ENCODE results near the gene UBE4B. TPM values are rescaled to one million over a fixed set of nuclear protein-coding genes. Genes with fewer than 3 reads are reported as not detected.

Gene UBE4B
- total and polyA plus RNA-seq, 4 donors: 7.5 to 25.5 (median 16.6) TPM

DNA sequence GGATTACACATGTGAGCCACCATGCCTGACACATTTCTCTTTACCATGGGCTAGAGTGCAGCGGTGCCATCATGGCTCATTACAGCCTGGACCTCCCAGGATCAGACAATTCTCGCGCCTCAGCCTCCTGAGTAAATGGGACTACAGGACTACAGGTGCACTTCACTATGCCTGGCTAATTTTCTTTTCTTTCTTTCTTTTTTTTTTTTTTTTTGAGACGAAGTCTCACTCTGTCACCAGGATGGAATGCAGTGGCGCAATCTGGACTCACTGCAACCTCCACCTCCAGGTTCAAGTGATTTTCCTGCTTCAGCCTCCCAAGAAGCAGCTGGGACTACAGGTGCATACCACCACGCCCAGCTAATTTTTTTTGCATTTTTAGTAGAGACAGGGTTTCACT lies 162.8 kb downstream of the UBE4B start:
- Histone ChIP-seq H3K27me3 (ENCODE audit: control insufficient read depth in 4 of 4, insufficient read depth in 4 of 4, low read length in 3 of 4) (no peaks in the 10 kb centered on the region), H3K4me3 (ENCODE audit: low read depth in 1 of 3, low read length in 3 of 3) (no peak overlapping the region), H3K27ac (ENCODE audit: low read depth in 1 of 2, low read length in 2 of 2) (no peak overlapping the region), H3K9ac (ENCODE audit: low read depth in 1 of 2, low read length in 2 of 2) (no peak overlapping the region), H3K36me3 (ENCODE audit: control insufficient read depth in 4 of 4, insufficient read depth in 3 of 4, low read depth in 1 of 4, low read length in 3 of 4) (no peaks in the 10 kb centered on the region), H3K9me3 (ENCODE audit: control insufficient read depth in 4 of 4, low read length in 3 of 4) (no peaks in the 10 kb centered on the region), H3K4me1 (ENCODE audit: control insufficient read depth in 4 of 4, insufficient read depth in 4 of 4, low read length in 3 of 4) (no peaks in the 10 kb centered on the region)
- TF ChIP-seq, protein P1, sequence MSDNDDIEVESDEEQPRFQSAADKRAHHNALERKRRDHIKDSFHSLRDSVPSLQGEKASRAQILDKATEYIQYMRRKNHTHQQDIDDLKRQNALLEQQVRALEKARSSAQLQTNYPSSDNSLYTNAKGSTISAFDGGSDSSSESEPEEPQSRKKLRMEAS (IDR thresholded peaks at IDR 0.05): no peak
- TF ChIP-seq HNF4A (conservative IDR thresholded peaks at IDR 0.05): no peak
- TF ChIP-seq, protein P2, sequence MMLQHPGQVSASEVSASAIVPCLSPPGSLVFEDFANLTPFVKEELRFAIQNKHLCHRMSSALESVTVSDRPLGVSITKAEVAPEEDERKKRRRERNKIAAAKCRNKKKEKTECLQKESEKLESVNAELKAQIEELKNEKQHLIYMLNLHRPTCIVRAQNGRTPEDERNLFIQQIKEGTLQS (IDR thresholded peaks at IDR 0.05): no peak
- no peak for TF ChIP-seq YY1 (IDR thresholded peaks at IDR 0.05)
- TF ChIP-seq FOXA2 (IDR thresholded peaks at IDR 0.05): no peak
- TF ChIP-seq GABPA (IDR thresholded peaks at IDR 0.05 in 1 of 2, conservative IDR thresholded peaks at IDR 0.05 in 1 of 2): no peak
- no peak for TF ChIP-seq HNF4G (IDR thresholded peaks at IDR 0.05)
- TF ChIP-seq JUND (IDR thresholded peaks at IDR 0.05): no peak
- TF ChIP-seq, protein P3, sequence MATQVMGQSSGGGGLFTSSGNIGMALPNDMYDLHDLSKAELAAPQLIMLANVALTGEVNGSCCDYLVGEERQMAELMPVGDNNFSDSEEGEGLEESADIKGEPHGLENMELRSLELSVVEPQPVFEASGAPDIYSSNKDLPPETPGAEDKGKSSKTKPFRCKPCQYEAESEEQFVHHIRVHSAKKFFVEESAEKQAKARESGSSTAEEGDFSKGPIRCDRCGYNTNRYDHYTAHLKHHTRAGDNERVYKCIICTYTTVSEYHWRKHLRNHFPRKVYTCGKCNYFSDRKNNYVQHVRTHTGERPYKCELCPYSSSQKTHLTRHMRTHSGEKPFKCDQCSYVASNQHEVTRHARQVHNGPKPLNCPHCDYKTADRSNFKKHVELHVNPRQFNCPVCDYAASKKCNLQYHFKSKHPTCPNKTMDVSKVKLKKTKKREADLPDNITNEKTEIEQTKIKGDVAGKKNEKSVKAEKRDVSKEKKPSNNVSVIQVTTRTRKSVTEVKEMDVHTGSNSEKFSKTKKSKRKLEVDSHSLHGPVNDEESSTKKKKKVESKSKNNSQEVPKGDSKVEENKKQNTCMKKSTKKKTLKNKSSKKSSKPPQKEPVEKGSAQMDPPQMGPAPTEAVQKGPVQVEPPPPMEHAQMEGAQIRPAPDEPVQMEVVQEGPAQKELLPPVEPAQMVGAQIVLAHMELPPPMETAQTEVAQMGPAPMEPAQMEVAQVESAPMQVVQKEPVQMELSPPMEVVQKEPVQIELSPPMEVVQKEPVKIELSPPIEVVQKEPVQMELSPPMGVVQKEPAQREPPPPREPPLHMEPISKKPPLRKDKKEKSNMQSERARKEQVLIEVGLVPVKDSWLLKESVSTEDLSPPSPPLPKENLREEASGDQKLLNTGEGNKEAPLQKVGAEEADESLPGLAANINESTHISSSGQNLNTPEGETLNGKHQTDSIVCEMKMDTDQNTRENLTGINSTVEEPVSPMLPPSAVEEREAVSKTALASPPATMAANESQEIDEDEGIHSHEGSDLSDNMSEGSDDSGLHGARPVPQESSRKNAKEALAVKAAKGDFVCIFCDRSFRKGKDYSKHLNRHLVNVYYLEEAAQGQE (IDR thresholded peaks at IDR 0.05): no peak
- no peak for TF ChIP-seq RXRA (IDR thresholded peaks at IDR 0.05)
- TF ChIP-seq, protein P4, sequence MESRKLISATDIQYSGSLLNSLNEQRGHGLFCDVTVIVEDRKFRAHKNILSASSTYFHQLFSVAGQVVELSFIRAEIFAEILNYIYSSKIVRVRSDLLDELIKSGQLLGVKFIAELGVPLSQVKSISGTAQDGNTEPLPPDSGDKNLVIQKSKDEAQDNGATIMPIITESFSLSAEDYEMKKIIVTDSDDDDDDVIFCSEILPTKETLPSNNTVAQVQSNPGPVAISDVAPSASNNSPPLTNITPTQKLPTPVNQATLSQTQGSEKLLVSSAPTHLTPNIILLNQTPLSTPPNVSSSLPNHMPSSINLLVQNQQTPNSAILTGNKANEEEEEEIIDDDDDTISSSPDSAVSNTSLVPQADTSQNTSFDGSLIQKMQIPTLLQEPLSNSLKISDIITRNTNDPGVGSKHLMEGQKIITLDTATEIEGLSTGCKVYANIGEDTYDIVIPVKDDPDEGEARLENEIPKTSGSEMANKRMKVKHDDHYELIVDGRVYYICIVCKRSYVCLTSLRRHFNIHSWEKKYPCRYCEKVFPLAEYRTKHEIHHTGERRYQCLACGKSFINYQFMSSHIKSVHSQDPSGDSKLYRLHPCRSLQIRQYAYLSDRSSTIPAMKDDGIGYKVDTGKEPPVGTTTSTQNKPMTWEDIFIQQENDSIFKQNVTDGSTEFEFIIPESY (IDR thresholded peaks at IDR 0.05): no peak
- TF ChIP-seq, protein P5, sequence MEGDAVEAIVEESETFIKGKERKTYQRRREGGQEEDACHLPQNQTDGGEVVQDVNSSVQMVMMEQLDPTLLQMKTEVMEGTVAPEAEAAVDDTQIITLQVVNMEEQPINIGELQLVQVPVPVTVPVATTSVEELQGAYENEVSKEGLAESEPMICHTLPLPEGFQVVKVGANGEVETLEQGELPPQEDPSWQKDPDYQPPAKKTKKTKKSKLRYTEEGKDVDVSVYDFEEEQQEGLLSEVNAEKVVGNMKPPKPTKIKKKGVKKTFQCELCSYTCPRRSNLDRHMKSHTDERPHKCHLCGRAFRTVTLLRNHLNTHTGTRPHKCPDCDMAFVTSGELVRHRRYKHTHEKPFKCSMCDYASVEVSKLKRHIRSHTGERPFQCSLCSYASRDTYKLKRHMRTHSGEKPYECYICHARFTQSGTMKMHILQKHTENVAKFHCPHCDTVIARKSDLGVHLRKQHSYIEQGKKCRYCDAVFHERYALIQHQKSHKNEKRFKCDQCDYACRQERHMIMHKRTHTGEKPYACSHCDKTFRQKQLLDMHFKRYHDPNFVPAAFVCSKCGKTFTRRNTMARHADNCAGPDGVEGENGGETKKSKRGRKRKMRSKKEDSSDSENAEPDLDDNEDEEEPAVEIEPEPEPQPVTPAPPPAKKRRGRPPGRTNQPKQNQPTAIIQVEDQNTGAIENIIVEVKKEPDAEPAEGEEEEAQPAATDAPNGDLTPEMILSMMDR (IDR thresholded peaks at IDR 0.05; ENCODE audit: low read depth, low read length, missing input control): no peak
- no peak for TF ChIP-seq SP1 (IDR thresholded peaks at IDR 0.05)
- 88% methylated on average over 6 of the region's 6 CpGs for WGBS
- DNase-seq (ENCODE audit: low spot score): no peak

DNA sequence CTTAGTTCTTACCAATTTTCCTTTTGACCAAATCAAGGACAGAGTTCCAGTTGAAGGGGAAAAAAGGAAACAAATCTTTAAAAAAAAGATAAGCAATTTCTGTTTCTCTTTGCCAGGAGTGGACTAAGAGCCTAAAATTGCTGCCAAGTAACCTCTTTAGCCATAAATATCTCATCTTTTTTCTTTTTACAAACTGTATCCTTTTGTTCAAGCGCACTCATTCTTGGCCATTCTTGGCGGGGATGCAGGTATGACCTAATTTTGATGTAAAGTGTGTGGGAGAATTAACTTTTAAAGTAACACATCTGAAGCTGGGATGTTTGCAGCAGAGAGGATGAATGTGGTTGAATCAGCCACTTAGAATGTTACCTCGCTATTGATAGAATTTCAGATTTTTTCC lies 164.2 kb downstream of the UBE4B start:
- WGBS: 85% methylated on average over 3 of the region's 3 CpGs
- no peaks in the 10 kb centered on the region for H3K36me3 ChIP-seq (ENCODE audit: control insufficient read depth in 4 of 4, insufficient read depth in 3 of 4, low read depth in 1 of 4, low read length in 3 of 4)
- no peaks in the 10 kb centered on the region for H3K4me1 ChIP-seq (ENCODE audit: control insufficient read depth in 4 of 4, insufficient read depth in 4 of 4, low read length in 3 of 4)
- no peak overlapping the region for H3K4me3 ChIP-seq (ENCODE audit: low read depth in 1 of 3, low read length in 3 of 3)
- H3K9ac ChIP-seq (ENCODE audit: low read depth in 1 of 2, low read length in 2 of 2): no peak overlapping the region
- no peaks in the 10 kb centered on the region for H3K27me3 ChIP-seq (ENCODE audit: control insufficient read depth in 4 of 4, insufficient read depth in 4 of 4, low read length in 3 of 4)
- H3K27ac ChIP-seq (ENCODE audit: low read depth in 1 of 2, low read length in 2 of 2): no peak overlapping the region
- H3K9me3 ChIP-seq (ENCODE audit: control insufficient read depth in 4 of 4, low read length in 3 of 4): no peaks in the 10 kb centered on the region
- DNase-seq (ENCODE audit: low spot score): no peak
- TF ChIP-seq EGR1 (IDR thresholded peaks at IDR 0.05; ENCODE audit: low read depth in 2 of 2) (no peak), JUND (IDR thresholded peaks at IDR 0.05) (no peak), TAF1 (conservative IDR thresholded peaks at IDR 0.05) (no peak), RXRA (IDR thresholded peaks at IDR 0.05) (no peak), RAD21 (IDR thresholded peaks at IDR 0.05) (no peak), GABPA (IDR thresholded peaks at IDR 0.05 in 1 of 2, conservative IDR thresholded peaks at IDR 0.05 in 1 of 2) (no peak), FOXA2 (IDR thresholded peaks at IDR 0.05) (no peak), HNF4A (conservative IDR thresholded peaks at IDR 0.05) (no peak), FOXA1 (IDR thresholded peaks at IDR 0.05) (no peak), YY1 (IDR thresholded peaks at IDR 0.05) (no peak), HNF4G (IDR thresholded peaks at IDR 0.05) (no peak)
- TF ChIP-seq, protein P1 (IDR thresholded peaks at IDR 0.05): no peak
- TF ChIP-seq, protein P5 (IDR thresholded peaks at IDR 0.05; ENCODE audit: low read depth, low read length, missing input control): no peak
- TF ChIP-seq, protein P4 (IDR thresholded peaks at IDR 0.05): no peak
- TF ChIP-seq, protein P2 (IDR thresholded peaks at IDR 0.05): no peak
